Endothelial cell of umbilical vein (primary cell): Measurements from ENCODE around the gene PPP1R1B. TPM values are rescaled to one million over a fixed set of nuclear protein-coding genes. Genes with fewer than 3 reads are reported as not detected.

Experiments
- BruUV-seq: library from RNA; stranded (reverse); fragments of 400-500 nt; replicated peaks from 2 replicates; lab custom pipeline; 2021; lab: Mats Ljungman, UMichigan
- CTCF ChIA-PET: fragments of 300-600, 350-600 bp; sonication (Branson Sonifier 250); formaldehyde crosslinking; loops from one replicate; lab custom pipeline; 2021; ENCODE audit warnings: antibody characterized with exemption, inconsistent platforms; lab: Charles Lee
- POLR2A ChIA-PET: fragments of 300-600, 350-600 bp; sonication (Branson Sonifier 250); formaldehyde crosslinking; loops from one replicate; lab custom pipeline; 2021; ENCODE audit warnings: antibody characterized with exemption, inconsistent platforms; lab: Charles Lee
- DNase-seq: peaks from one replicate; pipeline ENCODE4 v3.0.0-alpha.2; 2011; ENCODE audit warnings: low read depth, low spot score
- FAIRE-seq: peaks from 2 replicates; lab custom pipeline; 2011; peaks lifted over from hg19 to GRCh38; lab: Jason Lieb, UNC
- H2AFZ ChIP-seq: 2 replicates; pipeline ENCODE4 v1.6.0; 2012; ENCODE audit warnings: low read depth, low read length, control low read depth, inconsistent platforms
- H3K27ac ChIP-seq: 2 replicates; pipeline ENCODE4 v1.5.1; 2011; ENCODE audit warnings: low read depth, mild to moderate bottlenecking, control low read depth, low read length, moderate library complexity; ENCODE audit not compliant: insufficient read depth
- H3K27me3 ChIP-seq, 2 experiments: 2 replicates each; pipeline versions ENCODE4 v1.6.0 to v1.6.1; 2011; ENCODE audit warnings: low read length in 2 of 2, mixed read lengths in 1 of 2; ENCODE audit not compliant: control insufficient read depth in 2 of 2, insufficient read depth in 2 of 2
- H3K36me3 ChIP-seq, 2 experiments: 2 replicates in 1 of 2; 3 replicates in 1 of 2; pipeline ENCODE4 v1.5.1; 2011; ENCODE audit warnings: low read length in 2 of 2, mild to moderate bottlenecking in 1 of 2, moderate library complexity in 1 of 2; ENCODE audit not compliant: control insufficient read depth in 2 of 2, insufficient read depth in 2 of 2; ENCODE audit errors: extremely low read depth in 1 of 2
- H3K4me1 ChIP-seq: 3 replicates; pipeline ENCODE4 v1.5.1; 2011; ENCODE audit warnings: mild to moderate bottlenecking, low read length; ENCODE audit not compliant: control insufficient read depth, insufficient read depth; ENCODE audit errors: extremely low read depth
- H3K4me2 ChIP-seq: 2 replicates; pipeline ENCODE4 v1.6.1; 2011; ENCODE audit warnings: low read length, control low read depth, mixed read lengths; ENCODE audit not compliant: insufficient read depth
- H3K4me3 ChIP-seq, 3 experiments: fragments of 200-600 bp in 1 of 3; sonication (generic), shearing (Covaris generic) in 1 of 3; replicated peaks in 1 of 3; 2 replicates each; pipeline ENCODE4 v1.5.1; 2011 to 2016; ENCODE audit warnings: control low read depth in 3 of 3, low read length in 3 of 3, mild to moderate bottlenecking in 2 of 3, inconsistent platforms in 1 of 3, low read depth in 1 of 3, moderate library complexity in 1 of 3; ENCODE audit not compliant: insufficient read depth in 1 of 3
- H3K79me2 ChIP-seq: 2 replicates; pipeline ENCODE4 v1.6.0; 2012; ENCODE audit warnings: low read length, inconsistent platforms; ENCODE audit not compliant: control insufficient read depth, insufficient read depth
- H3K9ac ChIP-seq: replicated peaks from 2 replicates; pipeline ENCODE3; 2011; ENCODE audit warnings: low read length, control low read depth; ENCODE audit not compliant: insufficient read depth; ENCODE audit errors: extremely low read depth
- H3K9me1 ChIP-seq: replicated peaks from 3 replicates; pipeline ENCODE4 v1.6.0; 2011; ENCODE audit warnings: mild to moderate bottlenecking, low read length; ENCODE audit not compliant: control insufficient read depth, insufficient read depth; ENCODE audit errors: extremely low read depth
- H3K9me3 ChIP-seq: replicated peaks from 2 replicates; pipeline ENCODE4 v1.5.1; 2012; ENCODE audit warnings: low read length, inconsistent platforms; ENCODE audit not compliant: control insufficient read depth, insufficient read depth
- H4K20me1 ChIP-seq: replicated peaks from 2 replicates; pipeline ENCODE3; 2011; ENCODE audit warnings: mild to moderate bottlenecking, low read length; ENCODE audit not compliant: control insufficient read depth, insufficient read depth; ENCODE audit errors: extremely low read depth
- EZH2 ChIP-seq: IDR thresholded peaks from 2 replicates; pipeline ENCODE4 v1.6.1; 2012; ENCODE audit warnings: borderline replicate concordance, low read depth, mild to moderate bottlenecking, moderate library complexity, low read length, inconsistent platforms; ENCODE audit not compliant: severe bottlenecking
- FOS ChIP-seq: IDR thresholded peaks from 2 replicates; pipeline ENCODE4 v1.6.1; 2011; ENCODE audit warnings: mild to moderate bottlenecking, low read length, moderate library complexity, borderline replicate concordance; ENCODE audit not compliant: insufficient read depth
- GATA2 ChIP-seq: IDR thresholded peaks from 2 replicates; pipeline ENCODE4 v1.7.0; 2011; ENCODE audit warnings: low read depth, mild to moderate bottlenecking, moderate library complexity, mixed read lengths, low read length; ENCODE audit not compliant: insufficient read length, insufficient read depth
- JUN ChIP-seq: IDR thresholded peaks from 2 replicates; pipeline ENCODE4 v1.6.1; 2011; ENCODE audit warnings: borderline replicate concordance, low read depth; ENCODE audit not compliant: insufficient read length, insufficient read depth
- MYC ChIP-seq: IDR thresholded peaks from one replicate; pipeline ENCODE4 v1.6.1; 2011; ENCODE audit warnings: mild to moderate bottlenecking, low read depth, low read length
- POLR2A ChIP-seq: IDR thresholded peaks from 2 replicates; pipeline ENCODE4 v1.6.1; 2012; ENCODE audit warnings: low read depth, mild to moderate bottlenecking, control low read depth, low read length
- POLR2AphosphoS5 ChIP-seq: IDR thresholded peaks from 2 replicates; pipeline ENCODE4 v1.6.1; 2012; ENCODE audit warnings: low read depth, mild to moderate bottlenecking, control low read depth, low read length, moderate library complexity; ENCODE audit not compliant: insufficient read depth
- dilution Hi-C: fragments of 300-500 bp; cut with MboI; formaldehyde crosslinking; loops from one replicate; pipeline ENCODE4 v1.15.0; 2019; ENCODE audit warnings: low sequenced_read_pairs; ENCODE audit not compliant: extremely low pct_ligation_motif_present
- intact Hi-C: fragments of 100-400 bp; cut with micrococcal nuclease; formaldehyde crosslinking; loops from one replicate; pipeline ENCODE4 v1.10.0; 2022
- polyA plus RNA-seq, 4 experiments: library from polyadenylated mRNA; depleted of rRNA in 3 of 4; stranded (reverse) in 3 of 4; unstranded in 1 of 4; fragments of >200 nt; gene quantifications; 2 replicates each; pipeline versions ENCODE4 v1.2.1 to v1.2.3, GENCODE V29; 2011 to 2012; ENCODE audit warnings: missing spikeins in 1 of 4
- total RNA-seq: library from RNA; stranded (reverse); gene quantifications from 2 replicates; pipeline ENCODE4 v1.2.3, GENCODE V29; 2021
- TF ChIP-seq, protein P1 (sequence below): IDR thresholded peaks from 2 replicates; pipeline ENCODE4 v1.6.1; 2011; ENCODE audit not compliant: insufficient read depth, insufficient read length
- TF ChIP-seq, protein P2 (sequence below), 2 donors: IDR thresholded peaks; 1 replicate in 1 of 2; 2 replicates in 1 of 2; pipeline ENCODE4 v1.5.1; 2011; ENCODE audit warnings: low read length in 2 of 2, mild to moderate bottlenecking in 2 of 2, moderate library complexity in 2 of 2, control low read depth in 1 of 2, inconsistent platforms in 1 of 2, low read depth in 1 of 2; ENCODE audit not compliant: insufficient read depth in 1 of 2; ENCODE audit errors: extremely low read depth in 1 of 2

PPP1R1B gene
- total and polyA plus RNA-seq, 2 donors (not counting 3 experiments of a cell fraction or from before 2014, with no cell fraction given): not detected

DNA sequence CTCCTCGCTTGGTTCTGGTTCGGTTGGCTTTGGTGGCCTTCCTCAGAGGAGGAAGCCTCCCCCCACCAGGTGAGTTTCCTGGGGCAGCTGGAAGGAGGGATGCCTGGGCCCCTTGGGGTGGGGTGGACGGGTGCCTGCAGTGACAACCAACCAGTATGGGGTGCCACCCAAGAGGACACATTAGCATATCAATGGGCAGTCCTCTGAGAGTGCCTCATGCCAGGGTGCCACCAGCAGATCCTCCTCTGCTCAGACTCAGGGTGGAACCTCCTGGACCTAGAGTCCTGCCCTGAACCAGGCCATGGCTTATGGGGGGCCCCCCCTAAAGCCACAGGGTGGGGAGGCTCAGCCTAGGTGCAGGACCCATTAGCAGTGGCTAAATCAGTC is 2.7 kb downstream of the PPP1R1B start:
- no peaks in the 10 kb centered on the region for H3K9me1 ChIP-seq
- CTCF ChIA-PET: interaction anchor here (1.5 to 6.4 kb wide), 3 partner anchors 9 to 40 kb away, joined by 3 to 141 read pairs (median 4); partner anchors contain the start of gene PNMT

DNA sequence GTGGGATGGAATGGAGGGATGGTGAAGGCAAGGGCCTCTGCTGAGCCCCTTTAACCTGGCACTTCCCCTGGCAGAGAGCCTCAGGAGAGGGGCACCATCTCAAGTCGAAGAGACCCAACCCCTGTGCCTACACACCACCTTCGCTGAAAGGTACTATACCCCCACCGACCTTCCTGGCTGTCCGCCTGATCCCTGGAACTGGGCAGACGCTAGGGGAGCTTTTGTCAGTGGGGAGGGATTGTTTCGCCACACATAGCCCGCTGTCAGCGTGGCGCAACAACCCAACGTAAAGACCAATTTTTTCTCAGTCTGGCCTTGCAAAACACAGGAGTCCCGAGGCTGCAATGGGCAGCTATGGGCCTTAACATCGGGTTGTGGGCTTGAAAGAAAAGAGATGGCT is 3.1 kb downstream of the PPP1R1B start:
- H3K9me1 ChIP-seq: no peaks in the 10 kb centered on the region
- no peaks in the 10 kb centered on the region for H3K36me3 ChIP-seq
- intact Hi-C loops (loop anchor here (10.0 kb wide), 1 partner anchor 325 kb away; no protein-coding TSS in a partner anchor), dilution Hi-C loops (loop anchor here (10.0 kb wide), 1 partner anchor 115 kb away; no protein-coding TSS in a partner anchor)
- H3K27me3 ChIP-seq: peaks cover 51 to 60% of the 10 kb centered on the region in 2 experiments
- CTCF ChIA-PET: interaction anchor here (1.0 to 6.4 kb wide), 3 partner anchors 9 to 82 kb away, joined by 3 to 141 read pairs (median 4); no protein-coding TSS in a partner anchor
- DNase-seq (no peak), FAIRE-seq (no peak)
- H4K20me1 ChIP-seq: no peaks in the 10 kb centered on the region
- no peak for TF ChIP-seq GATA2
- TF ChIP-seq POLR2A: no peak
- no peak for TF ChIP-seq FOS
- TF ChIP-seq, protein P1, sequence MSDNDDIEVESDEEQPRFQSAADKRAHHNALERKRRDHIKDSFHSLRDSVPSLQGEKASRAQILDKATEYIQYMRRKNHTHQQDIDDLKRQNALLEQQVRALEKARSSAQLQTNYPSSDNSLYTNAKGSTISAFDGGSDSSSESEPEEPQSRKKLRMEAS: no peak
- no peak for TF ChIP-seq POLR2AphosphoS5
- TF ChIP-seq, protein P2, sequence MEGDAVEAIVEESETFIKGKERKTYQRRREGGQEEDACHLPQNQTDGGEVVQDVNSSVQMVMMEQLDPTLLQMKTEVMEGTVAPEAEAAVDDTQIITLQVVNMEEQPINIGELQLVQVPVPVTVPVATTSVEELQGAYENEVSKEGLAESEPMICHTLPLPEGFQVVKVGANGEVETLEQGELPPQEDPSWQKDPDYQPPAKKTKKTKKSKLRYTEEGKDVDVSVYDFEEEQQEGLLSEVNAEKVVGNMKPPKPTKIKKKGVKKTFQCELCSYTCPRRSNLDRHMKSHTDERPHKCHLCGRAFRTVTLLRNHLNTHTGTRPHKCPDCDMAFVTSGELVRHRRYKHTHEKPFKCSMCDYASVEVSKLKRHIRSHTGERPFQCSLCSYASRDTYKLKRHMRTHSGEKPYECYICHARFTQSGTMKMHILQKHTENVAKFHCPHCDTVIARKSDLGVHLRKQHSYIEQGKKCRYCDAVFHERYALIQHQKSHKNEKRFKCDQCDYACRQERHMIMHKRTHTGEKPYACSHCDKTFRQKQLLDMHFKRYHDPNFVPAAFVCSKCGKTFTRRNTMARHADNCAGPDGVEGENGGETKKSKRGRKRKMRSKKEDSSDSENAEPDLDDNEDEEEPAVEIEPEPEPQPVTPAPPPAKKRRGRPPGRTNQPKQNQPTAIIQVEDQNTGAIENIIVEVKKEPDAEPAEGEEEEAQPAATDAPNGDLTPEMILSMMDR (IDR thresholded peaks at IDR 0.05; ENCODE audit: extremely low read depth in 1 of 2, insufficient read depth in 1 of 2, low read depth in 1 of 2, low read length in 2 of 2): no peak
- no peak for TF ChIP-seq EZH2
- TF ChIP-seq JUN: no peak
- no peak for TF ChIP-seq MYC
- H3K27ac ChIP-seq: no peak overlapping the region
- H3K79me2 ChIP-seq: no peaks in the 10 kb centered on the region
- no peaks in the 10 kb centered on the region for H3K9me3 ChIP-seq
- no peak overlapping the region for H3K4me2 ChIP-seq
- no TSS peak for BruUV-seq
- no peaks in the 10 kb centered on the region for H3K4me1 ChIP-seq
- no peak overlapping the region for H3K4me3 ChIP-seq
- POLR2A ChIA-PET: no interaction called here
- no peak overlapping the region for H3K9ac ChIP-seq
- no peak overlapping the region for H2AFZ ChIP-seq

More for the DNA sequence above, 2.7 kb downstream of the PPP1R1B start:
- dilution Hi-C loops: no loop called here
- H3K4me3 ChIP-seq: no peak overlapping the region
- DNase-seq (no peak), FAIRE-seq (no peak)
- no TSS peak for BruUV-seq
- H3K79me2 ChIP-seq: no peaks in the 10 kb centered on the region
- TF ChIP-seq POLR2AphosphoS5: no peak
- TF ChIP-seq, protein P1: no peak
- H3K27ac ChIP-seq: no peak overlapping the region
- H3K9me3 ChIP-seq: no peaks in the 10 kb centered on the region
- H3K36me3 ChIP-seq: no peaks in the 10 kb centered on the region
- H2AFZ ChIP-seq: no peak overlapping the region
- POLR2A ChIA-PET: no interaction called here
- intact Hi-C loops: loop anchor here (10.0 kb wide), 1 partner anchor 325 kb away; no protein-coding TSS in a partner anchor
- no peak overlapping the region for H3K4me2 ChIP-seq
- H4K20me1 ChIP-seq: no peaks in the 10 kb centered on the region
- no peaks in the 10 kb centered on the region for H3K4me1 ChIP-seq
- H3K27me3 ChIP-seq: peaks cover 55 to 64% of the 10 kb centered on the region in 2 experiments
- no peak overlapping the region for H3K9ac ChIP-seq
